ENCODE measurements around the gene FZD1. TPM values are rescaled to one million over a fixed set of nuclear protein-coding genes. Genes with fewer than 3 reads are reported as not detected.

Gene FZD1
- total and polyA plus RNA-seq, 2 of the 8 experiments (the other 6 are each of a cell fraction or from before 2014, with no cell fraction given): 0.62 to 0.91 TPM

- Histone ChIP-seq H3K27me3 (replicated peaks in 1 of 4; ENCODE audit: control insufficient read depth in 3 of 4, extremely low read depth in 1 of 4, insufficient read depth in 3 of 4, low read length in 3 of 4) (no peaks in the 10 kb centered on the region), H2AK5ac (ENCODE audit: low read depth, low read length) (no peak overlapping the region), H3K23ac (ENCODE audit: insufficient read length) (no peak overlapping the region), H3K9ac (replicated peaks in 1 of 4; ENCODE audit: extremely low read depth in 1 of 4, low read depth in 3 of 4, low read length in 3 of 4) (no peak overlapping the region), H2BK5ac (ENCODE audit: low read depth, low read length) (no peak overlapping the region), H3K9me3 (ENCODE audit: insufficient read depth in 2 of 2, low read depth in 1 of 2, low read length in 1 of 2) (no peaks in the 10 kb centered on the region), H3K4me2 (ENCODE audit: insufficient read depth in 1 of 2, low read depth in 2 of 2, low read length in 2 of 2) (no peak overlapping the region), H3K79me2 (ENCODE audit: control insufficient read depth in 1 of 2, insufficient read depth in 2 of 2, low read length in 2 of 2) (no peaks in the 10 kb centered on the region), H3K4me3 (ENCODE audit: extremely low read depth in 1 of 4, insufficient read depth in 2 of 4, low read depth in 3 of 4, low read length in 4 of 4) (no peak overlapping the region), H4K91ac (replicated peaks; ENCODE audit: insufficient read length, low read length) (no peak overlapping the region), H4K20me1 (replicated peaks in 1 of 2; ENCODE audit: control insufficient read depth in 1 of 2, insufficient read depth in 2 of 2, low read length in 2 of 2) (no peaks in the 10 kb centered on the region), H3K18ac (ENCODE audit: extremely low read depth, low read length) (no peak overlapping the region), H2BK20ac (ENCODE audit: low read length) (no peak overlapping the region), H3K79me1 (ENCODE audit: low read depth, low read length) (no peaks in the 10 kb centered on the region; the same call in 1 of the 2 replicates), H2AFZ (ENCODE audit: low read length) (no peak overlapping the region), H3K4ac (replicated peaks; ENCODE audit: insufficient read length, low read depth, low read length) (no peak overlapping the region), H3K36me3 (ENCODE audit: control insufficient read depth in 2 of 4, insufficient read depth in 4 of 4, low read length in 3 of 4) (no peaks in the 10 kb centered on the region), H4K8ac (ENCODE audit: extremely low read depth, insufficient read depth, low read length) (no peak overlapping the region), H3K56ac (replicated peaks; ENCODE audit: insufficient read length, low read depth, low read length) (no peak overlapping the region), H2BK12ac (ENCODE audit: low read depth, low read length) (no peak overlapping the region), H3K23me2 (ENCODE audit: low read depth, low read length) (no peaks in the 10 kb centered on the region), H3K4me1 (replicated peaks in 1 of 4; ENCODE audit: control insufficient read depth in 3 of 4, insufficient read depth in 4 of 4, low read length in 3 of 4) (no peaks in the 10 kb centered on the region), H3K14ac (ENCODE audit: insufficient read length) (no peak overlapping the region), H3K27ac (ENCODE audit: low read depth, low read length) (no peak overlapping the region), H4K5ac (ENCODE audit: insufficient read length, low read depth, low read length) (no peak overlapping the region), H2BK15ac (ENCODE audit: low read length) (no peak overlapping the region), H2BK120ac (replicated peaks; ENCODE audit: low read depth, low read length) (no peak overlapping the region)
- DNase-seq (ENCODE audit: low read depth in 1 of 2, low spot score in 2 of 2) (no peak), FAIRE-seq (no peak)
- CTCF ChIA-PET (ENCODE audit: partially characterized antibody): interaction anchor here (0.7 to 1.4 kb wide), 8 partner anchors 13 to 605 kb away, joined by 3 to 5 read pairs (median 4); no protein-coding TSS in a partner anchor
- TF ChIP-seq BRCA1 (IDR thresholded peaks at IDR 0.05; ENCODE audit: low read depth, low read length) (no peak), RAD21 (IDR thresholded peaks at IDR 0.05 in 1 of 2, conservative IDR thresholded peaks at IDR 0.05 in 1 of 2; ENCODE audit: low read depth in 2 of 2, low read length in 2 of 2) (peak; percentile 17 to 29; a peak in 2 of 4 replicates), MAFK (IDR thresholded peaks at IDR 0.05; ENCODE audit: low read depth, low read length) (peak; percentile 86)
- POLR2A ChIA-PET (ENCODE audit: partially characterized antibody): no interaction called here
Observed at GRCh38 chr7:91247500-91247899, 16.7 kb upstream of the FZD1 start.
